ENCODE measurements around the gene ARHGAP24. TPM values are rescaled to one million over a fixed set of nuclear protein-coding genes. Genes with fewer than 3 reads are reported as not detected.

Gene ARHGAP24
- total RNA-seq, 1 experiment from 2014 or later: 1.3 TPM

DNA sequence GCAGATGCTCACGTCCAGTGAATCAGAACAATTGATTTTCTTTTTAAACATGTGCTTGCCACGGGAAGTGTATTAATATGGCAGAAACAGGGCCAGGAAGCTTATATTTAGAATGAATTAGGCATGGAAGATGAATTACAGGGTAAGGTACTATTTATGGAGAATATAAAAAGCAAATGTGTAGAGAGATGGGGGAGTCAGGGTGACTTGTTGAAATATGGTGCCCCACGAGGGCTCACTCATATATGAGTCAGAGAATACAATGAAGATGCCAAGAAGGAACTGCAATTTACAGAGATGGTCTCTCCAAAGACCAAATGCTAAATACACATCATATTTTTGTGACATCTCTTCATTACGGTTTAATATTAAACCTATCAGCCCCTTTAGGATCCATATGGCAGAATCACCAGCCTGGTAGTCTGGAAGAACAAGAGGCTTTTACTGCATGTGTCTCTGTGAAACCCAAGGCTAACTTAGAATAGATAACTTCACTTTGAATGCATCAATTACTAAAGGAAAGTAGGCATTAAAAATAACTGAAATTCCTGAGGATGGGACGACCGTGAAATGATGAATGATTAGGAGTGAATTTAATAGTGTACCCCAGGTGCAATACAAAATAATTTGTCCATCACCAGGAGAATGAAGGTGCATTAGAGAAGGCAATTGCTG, 385.3 kb downstream of the ARHGAP24 start:
- Histone ChIP-seq H3K27ac (ENCODE audit: low read depth, low read length) (no peak overlapping the region), H4K20me1 (ENCODE audit: insufficient read depth) (no peaks in the 10 kb centered on the region), H3K4me3 (replicated peaks in 1 of 2; ENCODE audit: low read depth in 1 of 2, low read length in 2 of 2) (no peak overlapping the region), H2AFZ (ENCODE audit: low read depth, low read length, poor library complexity, severe bottlenecking) (no peak overlapping the region), H3K4me1 (ENCODE audit: control insufficient read depth in 1 of 2, insufficient read depth in 2 of 2, low read length in 2 of 2) (no peaks in the 10 kb centered on the region), H3K4me2 (ENCODE audit: low read length) (no peak overlapping the region), H3K9me3 (ENCODE audit: control insufficient read depth in 1 of 2, insufficient read depth in 1 of 2, low read depth in 1 of 2, low read length in 2 of 2) (no peaks in the 10 kb centered on the region), H3K9me2 (ENCODE audit: insufficient read depth) (no peaks in the 10 kb centered on the region), H3K27me3 (ENCODE audit: insufficient read depth, low read length) (no peaks in the 10 kb centered on the region), H3K36me3 (ENCODE audit: control insufficient read depth in 1 of 2, insufficient read depth in 2 of 2, low read length in 2 of 2) (no peaks in the 10 kb centered on the region), H3K79me2 (ENCODE audit: insufficient read depth, low read length) (no peaks in the 10 kb centered on the region), H3K9ac (ENCODE audit: low read length) (no peak overlapping the region)
- no TSS peak for BruUV-seq (replicated peaks)
- intact Hi-C loops (cut with micrococcal nuclease): no loop called here
- TF ChIP-seq RAD21 (IDR thresholded peaks at IDR 0.05; ENCODE audit: low read depth) (no peak), ZNF274 (IDR thresholded peaks at IDR 0.05; ENCODE audit: low read depth, low read length) (no peak), JUND (IDR thresholded peaks at IDR 0.05) (no peak), ELF1 (IDR thresholded peaks at IDR 0.05; ENCODE audit: borderline replicate concordance, low read depth) (no peak), SRF (IDR thresholded peaks at IDR 0.05; ENCODE audit: low read depth) (no peak), EZH2phosphoT487 (IDR thresholded peaks at IDR 0.05; ENCODE audit: borderline replicate concordance) (no peak), REST (IDR thresholded peaks at IDR 0.05; ENCODE audit: low read depth) (no peak), FOSL1 (IDR thresholded peaks at IDR 0.05; ENCODE audit: low read depth) (no peak), CBX3 (IDR thresholded peaks at IDR 0.05; ENCODE audit: low read depth) (no peak)
- TF ChIP-seq, protein P1, sequence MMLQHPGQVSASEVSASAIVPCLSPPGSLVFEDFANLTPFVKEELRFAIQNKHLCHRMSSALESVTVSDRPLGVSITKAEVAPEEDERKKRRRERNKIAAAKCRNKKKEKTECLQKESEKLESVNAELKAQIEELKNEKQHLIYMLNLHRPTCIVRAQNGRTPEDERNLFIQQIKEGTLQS (IDR thresholded peaks at IDR 0.05): no peak
- TF ChIP-seq, protein P2, sequence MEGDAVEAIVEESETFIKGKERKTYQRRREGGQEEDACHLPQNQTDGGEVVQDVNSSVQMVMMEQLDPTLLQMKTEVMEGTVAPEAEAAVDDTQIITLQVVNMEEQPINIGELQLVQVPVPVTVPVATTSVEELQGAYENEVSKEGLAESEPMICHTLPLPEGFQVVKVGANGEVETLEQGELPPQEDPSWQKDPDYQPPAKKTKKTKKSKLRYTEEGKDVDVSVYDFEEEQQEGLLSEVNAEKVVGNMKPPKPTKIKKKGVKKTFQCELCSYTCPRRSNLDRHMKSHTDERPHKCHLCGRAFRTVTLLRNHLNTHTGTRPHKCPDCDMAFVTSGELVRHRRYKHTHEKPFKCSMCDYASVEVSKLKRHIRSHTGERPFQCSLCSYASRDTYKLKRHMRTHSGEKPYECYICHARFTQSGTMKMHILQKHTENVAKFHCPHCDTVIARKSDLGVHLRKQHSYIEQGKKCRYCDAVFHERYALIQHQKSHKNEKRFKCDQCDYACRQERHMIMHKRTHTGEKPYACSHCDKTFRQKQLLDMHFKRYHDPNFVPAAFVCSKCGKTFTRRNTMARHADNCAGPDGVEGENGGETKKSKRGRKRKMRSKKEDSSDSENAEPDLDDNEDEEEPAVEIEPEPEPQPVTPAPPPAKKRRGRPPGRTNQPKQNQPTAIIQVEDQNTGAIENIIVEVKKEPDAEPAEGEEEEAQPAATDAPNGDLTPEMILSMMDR (IDR thresholded peaks at IDR 0.05 in 2 of 3, conservative IDR thresholded peaks at IDR 0.05 in 1 of 3; ENCODE audit: borderline replicate concordance in 1 of 3, insufficient read depth in 1 of 3, low read depth in 2 of 3, low read length in 2 of 3): no peak
- ATAC-seq: no peak
- DNase-seq (ENCODE audit: low read depth, low spot score): no peak
- POLR2A ChIA-PET: no interaction called here
- CTCF ChIA-PET: no interaction called here
- RAD21 ChIA-PET (ENCODE audit: low non-redundant PET in 1 of 2, low total read pairs in 2 of 2, uncharacterized antibody in 2 of 2, unreplicated experiment in 2 of 2): no interaction called here
